Heart left ventricle (tissue), 13 donors: ENCODE results near the gene ANKRD30A.

Experiments
- CTCF ChIP-seq, 12 donors: fragments of 200-600 bp; sonication (generic) in 4 of 12; IDR thresholded peaks; one replicate each; pipeline versions ENCODE4 v1.5.0 to v1.8.0; 2018 to 2022; ENCODE audit warnings: antibody characterized with exemption in 12 of 12, mild to moderate bottlenecking in 5 of 12
- POLR2A ChIP-seq, 2 donors: fragments of 450-650 bp; IDR thresholded peaks; one replicate each; pipeline ENCODE4 v1.6.1; 2017; ENCODE audit warnings: antibody characterized with exemption in 2 of 2, mild to moderate bottlenecking in 2 of 2, moderate library complexity in 2 of 2
- donor health status: ischemic (EF 13 %, LVEDD 7.1; RV severe dilation, severe dysfunction).
- donor health status: DM: no; HTN: yes; CAD: no.
- donor health status: DM: no; HTN: no; CAD: no.
- donor health status: ischemic (EF 25% LVEDD 6.9; RV normal size, moderate dysfunction).
- donor health status: ischemic (EF 25% LVEDD 5.7; RV mildly dilated, moderate dysfunction).
- donor health status: ischemic (EF 35%, LVEDD 5.7; RV mildly dilated, moderate dysfunction).
- donor health status: nonischemic (EF 11% LVEDD 7.7; RV severe dilation, severe dysfunction).
- donor health status: DM: yes; HTN: yes; CAD: no.
- donor health status: PGD.
- donor health status: ischemic (EF 29% LVEDD 5.4; RV normal size, mild dysfunction).
- donor health status: nonischemic (EF 23%, LVEDD 6.1; RV moderate dilation, normal function).

GRCh38 chr10:37125191-37125732 lies at the start of gene ANKRD30A:
- TF ChIP-seq CTCF (IDR thresholded peaks at IDR 0.05) (no peak), POLR2A (IDR thresholded peaks at IDR 0.05) (no peak)
